ENCODE data around the gene ATRAID.
"Not testable (repeated sequence)": the region's sequence is repeated elsewhere in the genome, so short reads cannot be mapped to it uniquely, and the experiment has no call there.

Gene ATRAID

GRCh38 chr2:27194538-27195354 lies 17.1 kb upstream of the ATRAID start:
- peak; percentile 94 for DNase-seq (ENCODE audit: low read depth)

- not testable (repeated sequence) for DNase-seq (ENCODE audit: low read depth)
Measured at GRCh38 chr2:27195799-27196198, 16.0 kb upstream of the ATRAID start.

GRCh38 chr2:27198068-27198467 lies 13.8 kb upstream of the ATRAID start:
- DNase-seq (ENCODE audit: low read depth): not testable (repeated sequence)

GRCh38 chr2:27198627-27199026 lies 13.2 kb upstream of the ATRAID start:
- no peak for DNase-seq (ENCODE audit: low read depth)

- DNase-seq (ENCODE audit: low read depth): no peak
Measured at GRCh38 chr2:27199241-27199640, 12.6 kb upstream of the ATRAID start.

GRCh38 chr2:27201675-27202074 lies 10.2 kb upstream of the ATRAID start:
- DNase-seq (ENCODE audit: low read depth): no peak

- no peak for DNase-seq (ENCODE audit: low read depth)
Measured at GRCh38 chr2:27202854-27203253, 9.0 kb upstream of the ATRAID start.

- DNase-seq (ENCODE audit: low read depth): no peak
Measured at GRCh38 chr2:27203741-27204140, 8.1 kb upstream of the ATRAID start.

- no peak for DNase-seq (ENCODE audit: low read depth)
Measured at GRCh38 chr2:27204566-27204965, 7.3 kb upstream of the ATRAID start.

- no peak for DNase-seq (ENCODE audit: low read depth)
Measured at GRCh38 chr2:27205206-27205605, 6.6 kb upstream of the ATRAID start.

- DNase-seq (ENCODE audit: low read depth): no peak
Measured at GRCh38 chr2:27206346-27206745, 5.5 kb upstream of the ATRAID start.

- DNase-seq (ENCODE audit: low read depth): no peak
Measured at GRCh38 chr2:27208486-27209050, 3.3 kb upstream of the ATRAID start.

GRCh38 chr2:27209621-27210401 lies 2.0 kb upstream of the ATRAID start:
- peak; percentile 48 for DNase-seq (ENCODE audit: low read depth)

- no peak for DNase-seq (ENCODE audit: low read depth)
Measured at GRCh38 chr2:27211241-27211942, 449 bp upstream of the ATRAID start.

- DNase-seq (ENCODE audit: low read depth): peak; percentile 79
Measured at GRCh38 chr2:27212626-27213471, 1.0 kb downstream of the ATRAID start.

GRCh38 chr2:27214941-27215340 lies 3.1 kb downstream of the ATRAID start:
- DNase-seq (ENCODE audit: low read depth): peak; percentile 23

GRCh38 chr2:27216416-27217137 lies 4.7 kb downstream of the ATRAID start:
- DNase-seq (ENCODE audit: low read depth): no peak

GRCh38 chr2:27217173-27218121 lies 5.6 kb downstream of the ATRAID start, which contains the start of gene CAD:
Gene CAD, plus strand, starts transcription at chr2:27217369. Its CDS starts 183 bp downstream, at chr2:27217552.
- peak; percentile 78 for DNase-seq (ENCODE audit: low read depth)

GRCh38 chr2:27218614-27219013 lies 6.8 kb downstream of the ATRAID start:
- DNase-seq (ENCODE audit: low read depth): no peak

Measured in fibroblast of gingiva (primary cell).